ENCODE results near the gene LIME1. TPM values are rescaled to one million over a fixed set of nuclear protein-coding genes. Genes with fewer than 3 reads are reported as not detected.

The LIME1 gene
- total RNA-seq, 2 experiments from 2014 or later = 181 to 186 TPM

DNA sequence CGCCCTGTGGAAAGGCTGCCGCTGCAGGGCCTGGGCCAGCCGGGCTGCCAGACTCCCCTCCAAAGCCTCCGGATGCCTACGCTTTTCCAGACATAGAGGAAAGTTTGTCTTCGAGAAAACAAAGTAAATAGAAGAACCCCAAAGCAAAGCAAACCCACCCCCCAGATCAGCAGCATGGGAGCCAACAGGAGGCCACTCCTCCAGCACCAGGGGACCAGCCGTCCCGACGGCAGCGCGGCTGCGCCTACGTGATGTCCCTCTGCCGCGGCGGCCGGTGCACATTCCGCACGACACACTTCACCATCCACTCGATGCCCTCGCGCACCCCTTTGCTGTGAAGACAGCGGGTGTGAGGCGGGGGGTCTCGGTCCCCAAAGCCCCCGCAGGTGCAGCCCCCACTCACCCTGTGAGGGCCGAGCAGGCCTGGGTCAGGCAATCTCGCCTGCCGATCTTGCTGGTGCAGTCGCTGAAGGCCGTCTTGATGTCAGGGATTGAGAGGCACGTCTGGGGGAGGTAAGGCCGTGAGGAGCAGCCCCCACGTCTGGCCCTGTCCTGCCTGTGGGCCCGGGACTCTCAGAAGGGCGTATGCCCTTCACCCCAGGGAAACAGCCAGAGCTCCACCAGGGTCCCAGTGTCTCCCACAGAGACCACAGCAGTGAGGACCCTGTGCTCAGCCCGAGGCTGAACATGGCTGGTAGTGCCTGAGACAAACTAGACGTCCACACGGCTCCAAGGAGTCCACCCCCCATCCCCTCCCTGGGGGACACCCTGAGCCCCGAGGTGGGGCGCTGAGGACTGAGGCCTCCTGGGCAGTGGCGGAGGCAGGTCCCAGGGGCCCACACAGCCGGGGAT is 36.0 kb upstream of the LIME1 start:
- Mint-ChIP-seq H3K9me3 (no peaks in the 10 kb centered on the region), H3K27ac (no peak overlapping the region), H3K36me3 (ENCODE audit: low read depth) (peaks cover 7% of the 10 kb centered on the region), H3K27me3 (no peaks in the 10 kb centered on the region), H3K4me3 (no peak overlapping the region), H3K4me1 (peaks cover 38% of the 10 kb centered on the region)
- POLR2A ChIA-PET = interaction anchor here (9.3 kb wide), 1 partner anchor 36 kb away, joined by 120 read pairs; the partner anchor contains the start of genes LIME1 and SLC2A4RG
- DNase-seq = no peak
- CTCF ChIA-PET = interaction anchor here (1.2 kb wide), 1 partner anchor 163 kb away, joined by 3 read pairs; the partner anchor contains the start of gene PTK6

DNA sequence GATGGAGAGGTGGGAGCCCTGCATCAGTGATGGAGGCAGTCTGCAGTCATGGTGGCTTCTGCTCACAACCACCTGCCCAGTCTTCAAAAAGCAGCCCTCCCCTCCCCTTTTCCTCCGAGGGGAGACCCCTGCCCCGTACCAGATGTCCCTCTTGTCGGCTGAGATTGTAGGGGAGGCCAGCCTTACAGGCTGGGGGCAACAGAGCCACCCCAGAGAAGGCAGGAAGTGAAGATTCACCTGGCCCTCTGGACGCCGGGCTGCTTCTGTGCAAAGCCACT is 35.5 kb upstream of the LIME1 start:
- H3K9me3 Mint-ChIP-seq = no peaks in the 10 kb centered on the region
- DNase-seq = no peak
- H3K27me3 Mint-ChIP-seq = no peaks in the 10 kb centered on the region
- peak overlapping the region; percentile 44 for H3K27ac Mint-ChIP-seq
- no peak overlapping the region for H3K4me3 Mint-ChIP-seq
- peaks cover 44% of the 10 kb centered on the region for H3K4me1 Mint-ChIP-seq
- ChIA-PET POLR2A (interaction anchor here (9.3 kb wide), 1 partner anchor 35 kb away, joined by 120 read pairs; the partner anchor contains the start of genes LIME1 and SLC2A4RG), CTCF (interaction anchor here (1.2 kb wide), 1 partner anchor 164 kb away, joined by 3 read pairs; the partner anchor contains the start of gene PTK6)
- H3K36me3 Mint-ChIP-seq (ENCODE audit: low read depth) = peaks cover 13% of the 10 kb centered on the region

DNA sequence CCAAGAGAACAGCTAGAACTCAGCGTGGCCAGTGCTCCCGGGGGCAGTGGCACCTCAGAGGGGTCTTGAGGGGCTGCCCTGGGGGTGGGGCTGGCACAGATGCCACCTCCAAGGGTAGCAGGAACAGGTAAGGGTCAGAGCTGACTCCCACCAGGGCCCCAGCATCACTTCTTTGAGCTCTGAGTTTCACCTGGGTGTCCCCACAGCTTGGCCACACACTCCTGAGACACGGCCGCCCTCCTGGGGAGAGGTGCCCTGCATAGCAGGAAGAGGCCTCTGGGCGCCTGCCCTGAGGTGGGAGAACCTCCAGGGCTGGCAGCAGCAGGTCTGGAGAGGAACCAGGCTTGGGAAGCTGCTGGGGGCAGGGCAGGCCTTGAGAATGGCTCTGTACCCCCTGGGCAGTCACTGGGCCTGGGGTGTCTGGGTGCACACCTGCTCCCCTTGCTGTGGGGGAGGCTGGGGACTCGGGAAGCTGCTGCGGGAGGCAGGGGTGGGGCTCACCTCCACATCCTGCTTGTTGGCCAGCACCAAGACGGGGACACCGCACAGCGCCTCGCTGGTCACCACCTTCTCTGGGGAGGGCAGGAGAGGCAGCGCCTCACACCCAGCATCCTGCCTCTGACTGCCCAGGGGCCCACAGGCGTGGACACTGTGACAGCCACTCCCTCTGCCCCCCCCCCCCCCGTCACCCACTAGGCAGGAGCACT is 35.0 kb upstream of the LIME1 start:
- H3K4me1 Mint-ChIP-seq = peaks cover 47% of the 10 kb centered on the region
- H3K27me3 Mint-ChIP-seq = no peaks in the 10 kb centered on the region
- peak overlapping the region; percentile 44 for H3K27ac Mint-ChIP-seq
- peaks cover 15% of the 10 kb centered on the region for H3K36me3 Mint-ChIP-seq (ENCODE audit: low read depth)
- H3K4me3 Mint-ChIP-seq = no peak overlapping the region
- CTCF ChIA-PET = interaction anchor here (1.2 kb wide), 1 partner anchor 164 kb away, joined by 3 read pairs; the partner anchor contains the start of gene PTK6
- no peaks in the 10 kb centered on the region for H3K9me3 Mint-ChIP-seq
- POLR2A ChIA-PET = interaction anchor here (0.9 to 9.3 kb wide), 2 partner anchors 35 to 172 kb away, joined by 3 to 120 read pairs; partner anchors contain the start of genes LIME1 and SLC2A4RG
- DNase-seq = no peak

DNA sequence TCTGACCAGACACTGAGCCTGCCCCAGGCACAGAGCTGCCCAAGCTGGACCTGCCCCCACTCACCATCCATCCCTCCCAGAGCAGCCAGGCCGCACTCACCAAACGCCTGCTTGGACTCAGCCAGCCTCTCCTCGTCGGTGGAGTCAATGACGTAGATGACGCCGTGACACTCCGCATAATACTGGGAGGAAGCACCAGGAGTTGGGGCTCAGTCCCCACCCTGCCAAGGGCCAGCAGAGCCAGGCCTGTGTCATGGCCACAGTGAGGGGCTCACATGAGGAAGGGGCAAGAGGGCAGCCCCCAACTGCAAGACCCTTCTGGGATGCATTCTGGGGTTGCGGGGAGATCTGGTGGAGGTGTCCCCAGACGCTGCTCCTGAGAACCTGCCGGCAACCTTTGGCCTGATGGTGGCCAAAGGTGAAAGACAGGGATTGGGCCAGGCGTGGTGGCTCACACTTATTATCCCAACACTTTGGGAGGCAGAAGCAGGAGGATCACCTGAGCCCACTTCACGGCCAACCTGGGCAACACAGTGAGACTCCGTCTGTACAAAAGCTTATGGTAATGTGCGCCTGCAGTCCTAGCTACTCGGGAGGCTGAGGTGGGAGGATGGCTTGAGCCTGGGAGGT is 34.3 kb upstream of the LIME1 start:
- H3K9me3 Mint-ChIP-seq = no peaks in the 10 kb centered on the region
- no peak overlapping the region for H3K4me3 Mint-ChIP-seq
- no peak for DNase-seq
- H3K27me3 Mint-ChIP-seq = no peaks in the 10 kb centered on the region
- H3K36me3 Mint-ChIP-seq (ENCODE audit: low read depth) = peaks cover 21% of the 10 kb centered on the region
- ChIA-PET POLR2A (interaction anchor here (0.9 to 9.3 kb wide), 2 partner anchors 34 to 171 kb away, joined by 3 to 120 read pairs; partner anchors contain the start of genes LIME1 and SLC2A4RG), CTCF (interaction anchor here (1.2 kb wide), 1 partner anchor 165 kb away, joined by 3 read pairs; the partner anchor contains the start of gene PTK6)
- H3K27ac Mint-ChIP-seq = peak overlapping the region; percentile 40
- H3K4me1 Mint-ChIP-seq = peaks cover 51% of the 10 kb centered on the region

DNA sequence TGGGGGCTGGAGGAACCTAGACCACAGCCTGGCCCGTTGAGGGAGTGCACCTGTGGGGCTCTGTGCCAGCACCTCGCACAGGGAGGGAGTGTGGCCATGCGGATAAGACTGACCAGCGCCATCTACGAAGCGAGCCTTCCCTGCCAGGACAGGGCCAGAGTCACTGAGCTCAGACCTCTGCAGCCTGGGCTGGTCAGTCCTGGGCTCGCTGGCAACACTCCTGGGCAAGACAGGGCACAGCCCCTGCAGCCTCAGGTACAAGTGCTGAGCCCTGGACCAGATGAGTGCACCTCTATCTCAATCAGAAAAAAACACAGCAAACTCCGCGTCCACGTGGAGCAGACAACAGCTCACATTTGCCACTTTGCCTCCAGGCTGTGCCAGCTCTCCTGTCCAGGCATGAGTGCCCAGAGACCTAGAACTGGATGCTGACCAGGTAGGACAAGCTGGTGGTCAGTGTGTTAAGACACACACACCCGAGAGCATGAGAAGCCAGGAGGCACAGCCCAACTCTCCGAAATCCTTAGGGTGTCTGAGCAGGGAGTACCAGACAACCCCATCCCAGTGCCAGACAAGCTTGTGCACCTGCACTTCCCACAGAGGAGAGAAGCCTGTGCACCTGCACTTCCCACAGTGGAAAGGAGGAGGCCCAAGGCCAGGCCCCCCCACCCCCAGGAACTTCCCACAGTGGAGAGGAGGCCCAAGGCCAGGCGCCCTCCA is 33.6 kb upstream of the LIME1 start:
- no peaks in the 10 kb centered on the region for H3K27me3 Mint-ChIP-seq
- H3K27ac Mint-ChIP-seq = no peak overlapping the region
- no peak overlapping the region for H3K4me3 Mint-ChIP-seq
- H3K36me3 Mint-ChIP-seq (ENCODE audit: low read depth) = peaks cover 22% of the 10 kb centered on the region
- ChIA-PET CTCF (no interaction called here), POLR2A (interaction anchor here (9.3 kb wide), 1 partner anchor 33 kb away, joined by 120 read pairs; the partner anchor contains the start of genes LIME1 and SLC2A4RG)
- H3K4me1 Mint-ChIP-seq = peaks cover 49% of the 10 kb centered on the region
- no peaks in the 10 kb centered on the region for H3K9me3 Mint-ChIP-seq
- no peak for DNase-seq

DNA sequence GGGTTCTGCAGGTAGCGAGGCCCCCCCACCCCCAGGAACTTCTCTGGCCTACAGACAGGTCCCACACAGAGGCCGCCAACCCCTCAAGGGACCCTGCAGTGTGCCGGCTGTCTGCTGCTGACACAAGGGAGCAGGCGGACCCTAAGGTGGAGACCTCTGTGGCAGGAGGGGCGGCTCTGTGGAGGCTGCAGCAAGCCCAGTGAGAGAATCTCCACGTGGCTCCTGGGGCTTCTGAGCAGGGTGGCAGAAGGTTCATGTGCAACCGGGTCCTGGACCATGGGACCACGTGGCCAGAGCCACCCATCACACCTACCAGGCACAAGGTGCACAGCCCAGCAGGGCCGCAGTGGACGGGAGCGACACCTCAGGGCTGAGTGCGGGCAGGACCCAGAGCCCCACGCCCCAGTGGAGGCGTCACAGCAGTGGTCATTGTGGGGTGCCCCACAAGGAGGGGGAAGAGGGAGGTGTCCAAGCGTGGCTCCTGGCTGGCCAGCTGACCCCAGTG is 32.9 kb upstream of the LIME1 start:
- H3K27ac Mint-ChIP-seq = no peak overlapping the region
- ChIA-PET POLR2A (interaction anchor here (9.3 kb wide), 1 partner anchor 33 kb away, joined by 120 read pairs; the partner anchor contains the start of genes LIME1 and SLC2A4RG), CTCF (no interaction called here)
- H3K4me1 Mint-ChIP-seq = peaks cover 52% of the 10 kb centered on the region
- DNase-seq = no peak
- H3K27me3 Mint-ChIP-seq = no peaks in the 10 kb centered on the region
- H3K9me3 Mint-ChIP-seq = no peaks in the 10 kb centered on the region
- no peak overlapping the region for H3K4me3 Mint-ChIP-seq
- H3K36me3 Mint-ChIP-seq (ENCODE audit: low read depth) = peaks cover 25% of the 10 kb centered on the region

DNA sequence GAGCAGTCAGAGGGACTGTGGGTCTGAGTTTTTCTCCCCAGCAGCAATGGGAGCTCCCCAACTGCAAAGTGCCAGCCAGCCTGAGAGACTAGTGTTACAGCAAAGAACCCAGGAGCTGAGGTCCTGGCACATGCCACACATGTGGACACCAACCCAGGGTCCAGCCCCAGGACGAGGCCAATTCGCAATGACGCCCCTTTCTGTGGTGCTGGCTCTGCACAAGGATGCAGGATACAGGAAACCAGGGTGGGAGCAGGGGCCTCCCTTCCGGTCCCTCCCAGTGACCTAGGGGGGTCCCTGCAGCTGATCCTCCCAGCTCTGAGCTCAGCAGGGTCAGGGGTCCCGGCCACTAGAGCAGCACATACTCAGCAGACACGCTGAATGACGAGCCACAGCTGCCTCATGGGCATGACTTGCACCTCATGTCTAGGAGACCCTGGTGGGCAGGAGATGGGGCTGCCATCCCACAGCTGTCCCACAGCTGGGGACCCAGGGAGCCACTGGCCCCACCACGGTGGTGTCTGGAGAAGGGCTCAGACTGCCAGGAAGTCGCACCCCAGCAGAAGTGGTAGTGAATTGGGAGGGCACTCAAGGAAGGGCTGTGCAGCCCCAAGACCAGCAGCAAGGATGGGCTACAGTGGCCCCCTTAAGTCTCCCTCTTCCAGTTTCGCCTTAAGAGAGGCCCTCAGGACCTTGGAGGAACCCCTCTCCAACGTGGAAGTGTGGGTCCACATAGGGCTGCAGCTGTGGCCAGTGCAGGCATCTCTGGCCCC is 32.3 kb upstream of the LIME1 start:
- ChIA-PET CTCF (no interaction called here), POLR2A (interaction anchor here (9.3 kb wide), 1 partner anchor 32 kb away, joined by 120 read pairs; the partner anchor contains the start of genes LIME1 and SLC2A4RG)
- H3K27me3 Mint-ChIP-seq = no peaks in the 10 kb centered on the region
- peaks cover 52% of the 10 kb centered on the region for H3K4me1 Mint-ChIP-seq
- H3K27ac Mint-ChIP-seq = no peak overlapping the region
- H3K36me3 Mint-ChIP-seq (ENCODE audit: low read depth) = peaks cover 29% of the 10 kb centered on the region
- no peaks in the 10 kb centered on the region for H3K9me3 Mint-ChIP-seq
- DNase-seq = no peak
- no peak overlapping the region for H3K4me3 Mint-ChIP-seq

DNA sequence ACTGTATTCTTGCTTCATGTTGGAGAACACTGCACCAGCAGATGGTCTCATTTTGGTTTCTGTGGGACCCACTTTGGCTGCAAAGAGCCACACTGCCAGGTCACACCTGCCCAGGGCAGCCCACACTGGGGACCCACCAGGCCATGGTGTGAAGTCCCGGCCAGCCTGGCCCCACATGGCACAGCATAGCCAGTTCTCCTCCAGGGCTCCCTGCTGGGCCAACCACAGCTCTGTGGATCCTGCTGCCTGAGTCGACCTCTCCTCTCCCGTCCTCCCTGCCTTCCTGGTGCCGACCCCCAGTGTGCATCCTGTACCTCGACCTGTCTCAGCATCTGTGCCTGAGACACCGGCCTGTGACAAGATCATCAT is 31.7 kb upstream of the LIME1 start:
- Mint-ChIP-seq H3K27me3 (no peaks in the 10 kb centered on the region), H3K4me3 (no peak overlapping the region), H3K4me1 (peaks cover 53% of the 10 kb centered on the region), H3K27ac (no peak overlapping the region), H3K36me3 (ENCODE audit: low read depth) (peaks cover 32% of the 10 kb centered on the region), H3K9me3 (no peaks in the 10 kb centered on the region)
- DNase-seq = no peak
- POLR2A ChIA-PET = interaction anchor here (9.3 kb wide), 1 partner anchor 31 kb away, joined by 120 read pairs; the partner anchor contains the start of genes LIME1 and SLC2A4RG
- CTCF ChIA-PET = no interaction called here

DNA sequence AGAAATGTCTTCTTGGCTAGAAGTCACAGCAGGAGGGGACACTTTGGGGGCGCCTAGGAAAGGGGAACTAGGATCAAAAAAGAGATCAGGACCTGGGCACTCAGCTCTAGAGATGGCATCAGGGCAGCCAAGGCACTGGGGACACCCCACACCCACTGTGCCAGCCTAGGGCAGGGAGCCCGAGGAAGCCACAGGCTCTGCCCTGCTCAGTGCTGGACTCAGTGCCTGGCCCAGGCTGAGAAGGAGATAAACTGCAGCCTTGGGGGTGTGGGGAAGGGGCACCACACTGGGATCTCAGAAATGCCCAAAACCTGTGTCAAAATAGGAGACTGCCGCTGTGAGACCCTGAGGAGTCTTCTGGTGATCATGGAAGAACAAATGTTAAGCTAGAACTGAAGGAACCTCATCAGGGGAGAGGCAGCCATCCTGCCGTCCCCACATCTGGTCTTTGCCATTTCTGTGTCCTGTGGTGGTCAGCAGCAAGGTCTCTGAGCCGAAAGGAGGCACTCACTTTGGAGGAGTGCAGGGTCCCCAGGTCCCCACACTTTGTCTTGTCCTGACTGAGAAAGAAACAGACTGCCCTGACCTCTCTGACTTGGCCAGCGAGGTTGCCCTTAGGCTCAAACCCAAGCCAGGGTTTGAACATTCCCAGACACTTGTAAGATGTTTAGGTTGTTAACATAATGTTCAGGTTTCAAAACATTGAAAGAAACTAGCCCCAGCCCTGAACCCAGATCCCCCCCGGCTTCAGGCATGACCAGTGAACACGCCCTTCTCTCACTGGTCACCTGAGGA is 31.0 kb upstream of the LIME1 start:
- DNase-seq = no peak
- Mint-ChIP-seq H3K27ac (no peak overlapping the region), H3K4me3 (peak overlapping the region; percentile 90), H3K4me1 (peaks cover 55% of the 10 kb centered on the region), H3K9me3 (no peaks in the 10 kb centered on the region), H3K36me3 (ENCODE audit: low read depth) (peaks cover 35% of the 10 kb centered on the region), H3K27me3 (no peaks in the 10 kb centered on the region)
- CTCF ChIA-PET = interaction anchor here (0.8 kb wide), 1 partner anchor 10 kb away, joined by 3 read pairs; no protein-coding TSS in a partner anchor
- POLR2A ChIA-PET = interaction anchor here (1.3 to 9.3 kb wide), 3 partner anchors 31 to 184 kb away, joined by 4 to 120 read pairs (median 21); partner anchors contain the start of genes LIME1 and SLC2A4RG

DNA sequence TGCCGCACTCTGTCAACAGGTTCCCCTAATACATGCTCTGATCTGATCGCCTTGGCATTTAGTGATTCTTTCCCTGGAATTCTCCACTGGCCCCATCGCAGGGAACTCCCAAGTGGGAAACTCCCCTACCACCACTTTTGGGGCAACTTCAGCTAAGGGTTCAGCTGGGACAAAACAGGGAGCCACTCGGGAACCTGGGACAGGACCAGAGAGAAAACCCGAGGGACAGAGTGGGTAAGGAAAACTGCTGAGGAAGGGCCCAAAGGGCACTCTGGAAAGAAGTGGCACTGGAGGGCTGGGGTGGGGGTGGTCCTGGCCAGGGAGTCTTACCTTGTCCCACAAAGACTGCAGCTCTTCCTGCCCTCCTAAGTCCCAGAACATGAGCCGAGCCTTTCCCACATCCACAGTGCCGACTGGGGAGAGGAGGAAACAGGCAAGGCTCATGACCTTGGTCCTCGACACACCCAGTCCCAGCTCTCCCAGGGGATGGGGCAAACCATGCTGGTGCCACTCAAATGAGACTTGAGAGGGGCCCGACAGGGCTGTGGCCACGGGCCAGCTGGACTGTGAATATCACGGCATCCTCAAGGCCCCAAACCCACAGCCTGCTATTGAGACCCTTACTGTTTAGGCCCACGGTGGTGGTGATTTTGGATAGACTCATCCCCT is 30.3 kb upstream of the LIME1 start:
- POLR2A ChIA-PET = interaction anchor here (1.0 to 9.3 kb wide), 5 partner anchors 30 to 414 kb away, joined by 3 to 120 read pairs (median 4); partner anchors contain the start of genes LIME1 and SLC2A4RG
- Mint-ChIP-seq H3K27me3 (no peaks in the 10 kb centered on the region), H3K4me1 (peaks cover 58% of the 10 kb centered on the region), H3K4me3 (peak overlapping the region; percentile 90), H3K9me3 (no peaks in the 10 kb centered on the region), H3K27ac (peak overlapping the region; percentile 87), H3K36me3 (ENCODE audit: low read depth) (peaks cover 42% of the 10 kb centered on the region)
- CTCF ChIA-PET = interaction anchor here (0.6 to 3.0 kb wide), 5 partner anchors 9 to 159 kb away, joined by 3 to 35 read pairs (median 7); partner anchors contain the start of genes LIME1 and TPD52L2
- no peak for DNase-seq
